ENCODE measurements around the gene CCDC33.

The CCDC33 gene

DNA sequence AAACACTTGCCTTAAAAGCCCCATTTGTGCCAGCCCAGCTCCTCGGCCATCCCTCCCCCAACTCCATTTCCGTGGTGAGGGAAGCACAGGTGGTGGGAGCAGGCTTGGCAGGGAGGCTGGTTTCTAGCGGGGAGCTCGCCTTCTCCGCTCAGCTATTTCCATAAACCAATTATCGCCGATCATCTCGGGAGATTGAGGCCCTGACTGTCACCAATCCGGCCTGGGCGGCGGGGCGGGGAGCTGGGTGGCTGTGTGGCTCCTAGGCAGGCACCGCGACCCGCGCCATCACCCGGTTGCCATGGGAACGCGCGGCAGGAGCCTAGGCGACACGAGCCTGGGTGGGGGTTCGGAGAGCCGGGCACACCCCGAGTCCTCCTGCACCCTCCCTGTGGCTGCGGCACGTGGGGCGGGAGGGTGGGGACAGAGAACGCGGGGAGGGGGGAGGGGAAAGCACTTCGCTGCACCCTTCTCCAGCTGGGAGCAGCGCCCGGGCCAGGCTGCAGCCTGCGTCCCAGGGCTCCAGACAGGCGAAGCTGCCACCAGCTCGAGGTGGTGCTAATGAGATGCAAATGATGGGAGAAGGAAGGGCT lies 9.3 kb downstream of the CCDC33 start:
- no peaks in the 10 kb centered on the region for H3K9me3 ChIP-seq (ENCODE audit: control insufficient read depth, insufficient read depth, low read depth, low read length)
- peaks cover 8% of the 10 kb centered on the region for H3K4me1 ChIP-seq (ENCODE audit: control insufficient read depth, insufficient read depth, low read length)
- TF ChIP-seq IKZF3 (tag by site-specific recombination; IDR thresholded peaks at IDR 0.05) = no peak
- TF ChIP-seq ZFP41 (tag by site-specific recombination; IDR thresholded peaks at IDR 0.05; ENCODE audit: borderline replicate concordance) = no peak
- no peak for TF ChIP-seq ZBTB48 (tag by site-specific recombination; IDR thresholded peaks at IDR 0.05)
- TF ChIP-seq, protein P1, sequence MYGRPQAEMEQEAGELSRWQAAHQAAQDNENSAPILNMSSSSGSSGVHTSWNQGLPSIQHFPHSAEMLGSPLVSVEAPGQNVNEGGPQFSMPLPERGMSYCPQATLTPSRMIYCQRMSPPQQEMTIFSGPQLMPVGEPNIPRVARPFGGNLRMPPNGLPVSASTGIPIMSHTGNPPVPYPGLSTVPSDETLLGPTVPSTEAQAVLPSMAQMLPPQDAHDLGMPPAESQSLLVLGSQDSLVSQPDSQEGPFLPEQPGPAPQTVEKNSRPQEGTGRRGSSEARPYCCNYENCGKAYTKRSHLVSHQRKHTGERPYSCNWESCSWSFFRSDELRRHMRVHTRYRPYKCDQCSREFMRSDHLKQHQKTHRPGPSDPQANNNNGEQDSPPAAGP (tag by site-specific recombination; IDR thresholded peaks at IDR 0.05) = no peak
- TF ChIP-seq SCRT2 (tag by site-specific recombination; IDR thresholded peaks at IDR 0.05) = peak; percentile 4; the same call in 1 of the 2 replicates
- peak; percentile 92 for TF ChIP-seq SCRT1 (tag by site-specific recombination; IDR thresholded peaks at IDR 0.05; ENCODE audit: borderline replicate concordance)
- TF ChIP-seq ZNF600 (tag by site-specific recombination; IDR thresholded peaks at IDR 0.05) = no peak
- TF ChIP-seq ZNF830 (tag by site-specific recombination; IDR thresholded peaks at IDR 0.05; ENCODE audit: low read depth) = no peak
- ChIA-PET POLR2A (no interaction called here), CTCF (interaction anchor here (0.6 to 1.1 kb wide), 3 partner anchors 22 to 680 kb away, joined by 3 read pairs; no protein-coding TSS in a partner anchor)
- H3K27ac ChIP-seq (ENCODE audit: extremely low read depth, low read depth, low read length) = no peak overlapping the region
- no peaks in the 10 kb centered on the region for H3K36me3 ChIP-seq (ENCODE audit: control insufficient read depth in 2 of 2, insufficient read depth in 1 of 2, low read length in 2 of 2)
- H3K4me3 ChIP-seq (ENCODE audit: low read depth, low read length) = no peak overlapping the region

DNA sequence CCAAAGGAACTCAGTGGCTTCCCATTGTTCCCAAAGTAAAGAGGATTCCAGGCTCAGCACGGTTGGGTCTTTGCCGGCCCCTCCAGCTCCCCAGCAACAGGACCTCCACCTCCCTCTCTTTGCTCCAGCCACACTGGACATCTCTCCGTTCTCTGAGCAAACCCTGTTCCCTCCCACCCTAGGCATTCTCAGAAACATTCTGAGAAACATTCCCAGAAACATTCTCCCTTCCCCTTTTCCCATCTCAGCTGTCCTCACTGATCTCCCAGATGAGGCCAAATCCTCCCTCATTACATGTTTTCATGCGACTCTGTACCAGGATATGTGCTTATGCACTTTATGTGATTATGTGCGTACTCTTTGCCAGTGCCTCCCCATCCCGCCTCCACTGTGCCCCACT lies 14.1 kb downstream of the CCDC33 start:
- no peak overlapping the region for H3K27ac ChIP-seq (ENCODE audit: extremely low read depth, low read depth, low read length)
- ChIA-PET CTCF (interaction anchor here (2.6 kb wide), 1 partner anchor 57 kb away, joined by 14 read pairs; no protein-coding TSS in a partner anchor), POLR2A (no interaction called here)
- H3K4me3 ChIP-seq (ENCODE audit: low read depth, low read length) = no peak overlapping the region
- H3K36me3 ChIP-seq (ENCODE audit: control insufficient read depth in 2 of 2, insufficient read depth in 1 of 2, low read length in 2 of 2) = no peaks in the 10 kb centered on the region
- no peaks in the 10 kb centered on the region for H3K4me1 ChIP-seq (ENCODE audit: control insufficient read depth, insufficient read depth, low read length)
- no peaks in the 10 kb centered on the region for H3K9me3 ChIP-seq (ENCODE audit: control insufficient read depth, insufficient read depth, low read depth, low read length)
- TF ChIP-seq, protein P2, sequence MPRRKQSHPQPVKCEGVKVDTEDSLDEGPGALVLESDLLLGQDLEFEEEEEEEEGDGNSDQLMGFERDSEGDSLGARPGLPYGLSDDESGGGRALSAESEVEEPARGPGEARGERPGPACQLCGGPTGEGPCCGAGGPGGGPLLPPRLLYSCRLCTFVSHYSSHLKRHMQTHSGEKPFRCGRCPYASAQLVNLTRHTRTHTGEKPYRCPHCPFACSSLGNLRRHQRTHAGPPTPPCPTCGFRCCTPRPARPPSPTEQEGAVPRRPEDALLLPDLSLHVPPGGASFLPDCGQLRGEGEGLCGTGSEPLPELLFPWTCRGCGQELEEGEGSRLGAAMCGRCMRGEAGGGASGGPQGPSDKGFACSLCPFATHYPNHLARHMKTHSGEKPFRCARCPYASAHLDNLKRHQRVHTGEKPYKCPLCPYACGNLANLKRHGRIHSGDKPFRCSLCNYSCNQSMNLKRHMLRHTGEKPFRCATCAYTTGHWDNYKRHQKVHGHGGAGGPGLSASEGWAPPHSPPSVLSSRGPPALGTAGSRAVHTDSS (tag by site-specific recombination; IDR thresholded peaks at IDR 0.05) = no peak
- TF ChIP-seq ZNF37A (tag by site-specific recombination; IDR thresholded peaks at IDR 0.05) (no peak), ZNF114 (tag by site-specific recombination; IDR thresholded peaks at IDR 0.05) (no peak), ZNF510 (tag by site-specific recombination; IDR thresholded peaks at IDR 0.05; ENCODE audit: insufficient replicate concordance) (no peak), ZSCAN16 (tag by site-specific recombination; IDR thresholded peaks at IDR 0.05) (no peak), ZNF514 (tag by site-specific recombination; IDR thresholded peaks at IDR 0.05) (no peak), ZFP37 (tag by site-specific recombination; IDR thresholded peaks at IDR 0.05) (no peak), ZNF654 (tag by site-specific recombination; IDR thresholded peaks at IDR 0.05; ENCODE audit: low read depth) (no peak), KLF7 (tag by site-specific recombination; IDR thresholded peaks at IDR 0.05; ENCODE audit: borderline replicate concordance) (no peak), TRIM28 (IDR thresholded peaks at IDR 0.05; ENCODE audit: borderline replicate concordance, low read length) (no peak), ZNF701 (tag by site-specific recombination; IDR thresholded peaks at IDR 0.05) (no peak), ZNF747 (tag by site-specific recombination; IDR thresholded peaks at IDR 0.05) (no peak)
- TF ChIP-seq, protein P3, sequence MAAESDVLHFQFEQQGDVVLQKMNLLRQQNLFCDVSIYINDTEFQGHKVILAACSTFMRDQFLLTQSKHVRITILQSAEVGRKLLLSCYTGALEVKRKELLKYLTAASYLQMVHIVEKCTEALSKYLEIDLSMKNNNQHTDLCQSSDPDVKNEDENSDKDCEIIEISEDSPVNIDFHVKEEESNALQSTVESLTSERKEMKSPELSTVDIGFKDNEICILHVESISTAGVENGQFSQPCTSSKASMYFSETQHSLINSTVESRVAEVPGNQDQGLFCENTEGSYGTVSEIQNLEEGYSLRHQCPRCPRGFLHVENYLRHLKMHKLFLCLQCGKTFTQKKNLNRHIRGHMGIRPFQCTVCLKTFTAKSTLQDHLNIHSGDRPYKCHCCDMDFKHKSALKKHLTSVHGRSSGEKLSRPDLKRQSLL (tag by site-specific recombination; IDR thresholded peaks at IDR 0.05) = no peak
- TF ChIP-seq, protein P4, sequence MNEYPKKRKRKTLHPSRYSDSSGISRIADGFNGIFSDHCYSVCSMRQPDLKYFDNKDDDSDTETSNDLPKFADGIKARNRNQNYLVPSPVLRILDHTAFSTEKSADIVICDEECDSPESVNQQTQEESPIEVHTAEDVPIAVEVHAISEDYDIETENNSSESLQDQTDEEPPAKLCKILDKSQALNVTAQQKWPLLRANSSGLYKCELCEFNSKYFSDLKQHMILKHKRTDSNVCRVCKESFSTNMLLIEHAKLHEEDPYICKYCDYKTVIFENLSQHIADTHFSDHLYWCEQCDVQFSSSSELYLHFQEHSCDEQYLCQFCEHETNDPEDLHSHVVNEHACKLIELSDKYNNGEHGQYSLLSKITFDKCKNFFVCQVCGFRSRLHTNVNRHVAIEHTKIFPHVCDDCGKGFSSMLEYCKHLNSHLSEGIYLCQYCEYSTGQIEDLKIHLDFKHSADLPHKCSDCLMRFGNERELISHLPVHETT (tag by site-specific recombination; IDR thresholded peaks at IDR 0.05) = no peak
- TF ChIP-seq, protein P5, sequence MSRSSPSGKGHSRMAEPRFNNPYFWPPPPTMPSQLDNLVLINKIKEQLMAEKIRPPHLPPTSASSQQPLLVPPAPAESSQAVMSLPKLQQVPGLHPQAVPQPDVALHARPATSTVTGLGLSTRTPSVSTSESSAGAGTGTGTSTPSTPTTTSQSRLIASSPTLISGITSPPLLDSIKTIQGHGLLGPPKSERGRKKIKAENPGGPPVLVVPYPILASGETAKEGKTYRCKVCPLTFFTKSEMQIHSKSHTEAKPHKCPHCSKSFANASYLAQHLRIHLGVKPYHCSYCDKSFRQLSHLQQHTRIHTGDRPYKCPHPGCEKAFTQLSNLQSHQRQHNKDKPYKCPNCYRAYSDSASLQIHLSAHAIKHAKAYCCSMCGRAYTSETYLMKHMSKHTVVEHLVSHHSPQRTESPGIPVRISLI (tag by site-specific recombination; IDR thresholded peaks at IDR 0.05) = no peak
- TF ChIP-seq, protein P6, sequence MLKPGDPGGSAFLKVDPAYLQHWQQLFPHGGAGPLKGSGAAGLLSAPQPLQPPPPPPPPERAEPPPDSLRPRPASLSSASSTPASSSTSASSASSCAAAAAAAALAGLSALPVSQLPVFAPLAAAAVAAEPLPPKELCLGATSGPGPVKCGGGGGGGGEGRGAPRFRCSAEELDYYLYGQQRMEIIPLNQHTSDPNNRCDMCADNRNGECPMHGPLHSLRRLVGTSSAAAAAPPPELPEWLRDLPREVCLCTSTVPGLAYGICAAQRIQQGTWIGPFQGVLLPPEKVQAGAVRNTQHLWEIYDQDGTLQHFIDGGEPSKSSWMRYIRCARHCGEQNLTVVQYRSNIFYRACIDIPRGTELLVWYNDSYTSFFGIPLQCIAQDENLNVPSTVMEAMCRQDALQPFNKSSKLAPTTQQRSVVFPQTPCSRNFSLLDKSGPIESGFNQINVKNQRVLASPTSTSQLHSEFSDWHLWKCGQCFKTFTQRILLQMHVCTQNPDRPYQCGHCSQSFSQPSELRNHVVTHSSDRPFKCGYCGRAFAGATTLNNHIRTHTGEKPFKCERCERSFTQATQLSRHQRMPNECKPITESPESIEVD (tag by site-specific recombination; IDR thresholded peaks at IDR 0.05) = no peak
